H1 (cell line): ENCODE results near the gene FOXL1. TPM values are rescaled to one million over a fixed set of nuclear protein-coding genes. Genes with fewer than 3 reads are reported as not detected.

ENCODE experiments used
- RAD21 ChIP-seq, 2 experiments: IDR thresholded peaks in 1 of 2; conservative IDR thresholded peaks in 1 of 2; 2 replicates each; pipeline ENCODE4 v1.6.1; 2011; ENCODE audit warnings: low read depth in 2 of 2, low read length in 2 of 2, improper control_type of control experiment in 1 of 2, inconsistent platforms in 1 of 2, mild to moderate bottlenecking in 1 of 2, moderate library complexity in 1 of 2
- polyA plus RNA-seq, 7 experiments: library from polyadenylated mRNA; depleted of rRNA in 3 of 7; stranded (reverse) in 5 of 7; unstranded in 2 of 7; fragments of >200 nt in 5 of 7; fragments of 200-250 nt in 2 of 7; gene quantifications; 1 replicate in 5 of 7; 2 replicates in 1 of 7; 4 replicates in 1 of 7; pipeline versions ENCODE4 v1.2.1 to v1.2.3, GENCODE V29; 2011 to 2013; ENCODE audit warnings: missing spikeins in 2 of 7, mixed read lengths in 2 of 7
- total RNA-seq: library from RNA; stranded (reverse); fragmentation: NEBNext Ultra II Directional; extraction: Animal tissue kit (Norgen Biotek cat#: 25700); gene quantifications from 2 replicates; pipeline ENCODE4 v1.2.1, GENCODE V29; 2021
- TF ChIP-seq, protein P1 (sequence below), 3 experiments: IDR thresholded peaks; 1 replicate in 2 of 3; 2 replicates in 1 of 3; pipeline versions ENCODE4 v1.5.1 to v1.6.1; 2011; ENCODE audit warnings: low read length in 3 of 3, mild to moderate bottlenecking in 3 of 3, inconsistent platforms in 2 of 3, low read depth in 1 of 3, moderate library complexity in 1 of 3; ENCODE audit not compliant: insufficient read depth in 1 of 3; ENCODE audit errors: control extremely low read depth in 1 of 3
- TF ChIP-seq, protein P2 (sequence below): IDR thresholded peaks from 2 replicates; pipeline ENCODE4 v1.6.1; 2012; ENCODE audit warnings: inconsistent platforms

FOXL1 gene
- total and polyA plus RNA-seq, 2 of the 8 experiments (the other 6 are each of a cell fraction or from before 2014, with no cell fraction given), result 0.03 TPM; not detected in 1

DNA sequence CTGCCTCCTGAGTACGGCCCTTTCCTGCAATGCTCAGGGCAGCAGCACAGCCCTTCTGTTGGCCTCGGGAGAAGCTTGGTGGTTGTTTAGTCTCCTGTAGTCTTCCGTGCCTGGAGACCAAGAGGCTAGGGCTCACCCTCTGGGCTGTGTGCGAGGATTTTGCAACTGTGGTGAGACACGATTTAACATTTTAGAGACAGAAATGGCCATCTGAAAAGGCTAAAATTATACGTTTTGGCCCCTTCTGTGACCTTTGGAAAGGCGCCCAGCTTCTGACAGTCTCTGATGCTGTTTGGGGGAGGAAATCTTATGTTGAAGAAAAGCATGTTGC, 33.1 kb downstream of the FOXL1 start (continued):
- TF ChIP-seq, protein P1, sequence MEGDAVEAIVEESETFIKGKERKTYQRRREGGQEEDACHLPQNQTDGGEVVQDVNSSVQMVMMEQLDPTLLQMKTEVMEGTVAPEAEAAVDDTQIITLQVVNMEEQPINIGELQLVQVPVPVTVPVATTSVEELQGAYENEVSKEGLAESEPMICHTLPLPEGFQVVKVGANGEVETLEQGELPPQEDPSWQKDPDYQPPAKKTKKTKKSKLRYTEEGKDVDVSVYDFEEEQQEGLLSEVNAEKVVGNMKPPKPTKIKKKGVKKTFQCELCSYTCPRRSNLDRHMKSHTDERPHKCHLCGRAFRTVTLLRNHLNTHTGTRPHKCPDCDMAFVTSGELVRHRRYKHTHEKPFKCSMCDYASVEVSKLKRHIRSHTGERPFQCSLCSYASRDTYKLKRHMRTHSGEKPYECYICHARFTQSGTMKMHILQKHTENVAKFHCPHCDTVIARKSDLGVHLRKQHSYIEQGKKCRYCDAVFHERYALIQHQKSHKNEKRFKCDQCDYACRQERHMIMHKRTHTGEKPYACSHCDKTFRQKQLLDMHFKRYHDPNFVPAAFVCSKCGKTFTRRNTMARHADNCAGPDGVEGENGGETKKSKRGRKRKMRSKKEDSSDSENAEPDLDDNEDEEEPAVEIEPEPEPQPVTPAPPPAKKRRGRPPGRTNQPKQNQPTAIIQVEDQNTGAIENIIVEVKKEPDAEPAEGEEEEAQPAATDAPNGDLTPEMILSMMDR (IDR thresholded peaks at IDR 0.05; ENCODE audit: control extremely low read depth in 1 of 3, insufficient read depth in 1 of 3, low read depth in 1 of 3, low read length in 3 of 3), result no peak
- no peak for TF ChIP-seq RAD21 (IDR thresholded peaks at IDR 0.05 in 1 of 2, conservative IDR thresholded peaks at IDR 0.05 in 1 of 2; ENCODE audit: low read depth in 2 of 2, low read length in 2 of 2)
- TF ChIP-seq, protein P2, sequence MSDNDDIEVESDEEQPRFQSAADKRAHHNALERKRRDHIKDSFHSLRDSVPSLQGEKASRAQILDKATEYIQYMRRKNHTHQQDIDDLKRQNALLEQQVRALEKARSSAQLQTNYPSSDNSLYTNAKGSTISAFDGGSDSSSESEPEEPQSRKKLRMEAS, result no peak
